Measurements from ENCODE around the gene ZDHHC8. TPM values are rescaled to one million over a fixed set of nuclear protein-coding genes. Genes with fewer than 3 reads are reported as not detected.

The ZDHHC8 gene
- total and polyA plus RNA-seq, 2 donors (not counting 3 experiments of a cell fraction or from before 2014, with no cell fraction given), result 49.8 to 131 TPM

DNA sequence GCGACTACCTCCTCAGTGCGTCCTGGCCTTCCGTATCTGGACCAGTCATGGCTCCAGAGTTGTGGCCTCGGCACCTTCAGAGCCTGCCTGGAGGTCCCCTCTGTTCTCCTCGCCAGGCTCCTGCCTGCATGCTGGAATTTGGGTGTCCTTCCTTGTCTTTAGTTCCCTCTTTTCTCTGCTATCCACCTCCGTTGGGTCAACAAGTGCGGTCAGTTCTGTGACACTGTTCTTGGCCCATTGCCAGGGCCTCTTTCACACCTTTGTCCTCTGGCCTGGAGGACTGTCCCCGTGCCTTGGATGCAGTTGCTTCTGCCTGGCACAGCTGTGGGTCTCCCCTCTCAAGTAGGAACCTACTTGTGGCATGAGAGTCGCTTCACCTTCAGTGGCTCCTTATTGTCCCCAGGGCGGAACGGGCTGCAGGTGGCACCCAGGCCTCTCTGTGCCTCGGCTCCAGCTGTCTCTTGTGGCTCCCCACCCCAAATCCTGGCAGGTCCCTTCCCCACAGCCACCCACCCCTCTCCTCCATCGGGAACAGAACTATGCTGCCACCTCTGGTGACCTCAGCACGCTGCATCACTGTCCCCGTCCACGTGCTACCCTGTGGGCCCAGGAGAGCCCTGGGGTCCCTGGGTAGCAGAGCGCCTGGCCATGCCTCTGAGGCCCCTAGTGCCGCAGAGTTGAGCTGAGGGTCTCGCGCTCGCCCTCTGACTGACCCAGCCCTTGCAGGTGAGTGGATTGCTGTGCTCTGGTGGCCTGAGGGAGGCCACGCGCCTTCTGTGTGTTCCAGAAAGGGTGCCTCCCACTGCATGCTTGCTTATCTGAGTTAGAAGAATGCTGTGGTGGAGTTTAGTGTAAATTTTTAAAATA, 46.8 kb upstream of the ZDHHC8 start:
- Histone ChIP-seq H3K9me3 (replicated peaks; ENCODE audit: control insufficient read depth, insufficient read depth, low read length) (no peaks in the 10 kb centered on the region), H4K20me1 (replicated peaks; ENCODE audit: control insufficient read depth, extremely low read depth, insufficient read depth, low read length) (peaks cover 2% of the 10 kb centered on the region), H3K4me1 (ENCODE audit: control insufficient read depth, extremely low read depth, insufficient read depth, low read length) (peaks cover 19% of the 10 kb centered on the region), H3K4me3 (replicated peaks in 1 of 3; ENCODE audit: insufficient read depth in 1 of 3, low read depth in 1 of 3, low read length in 3 of 3) (no peak overlapping the region), H3K9ac (replicated peaks; ENCODE audit: extremely low read depth, insufficient read depth, low read length) (no peak overlapping the region), H3K4me2 (ENCODE audit: insufficient read depth, low read length) (no peak overlapping the region), H3K36me3 (ENCODE audit: control insufficient read depth in 2 of 2, extremely low read depth in 1 of 2, insufficient read depth in 2 of 2, low read length in 2 of 2) (peaks cover 22 to 37% of the 10 kb centered on the region in 2 experiments), H3K27ac (ENCODE audit: insufficient read depth, low read depth, low read length) (no peak overlapping the region), H3K27me3 (ENCODE audit: control insufficient read depth in 2 of 2, insufficient read depth in 2 of 2, low read length in 2 of 2) (no peaks in the 10 kb centered on the region), H3K79me2 (ENCODE audit: control insufficient read depth, insufficient read depth, low read length) (peaks cover 83% of the 10 kb centered on the region), H3K9me1 (replicated peaks; ENCODE audit: control insufficient read depth, extremely low read depth, insufficient read depth, low read length) (no peaks in the 10 kb centered on the region), H2AFZ (ENCODE audit: low read depth, low read length) (no peak overlapping the region)
- DNase-seq (ENCODE audit: low read depth, low spot score) (no peak), FAIRE-seq (no peak)
- POLR2A ChIA-PET, result no interaction called here
- CTCF ChIA-PET, result no interaction called here
- dilution Hi-C loops (cut with MboI; ENCODE audit: extremely low pct_ligation_motif_present, low sequenced_read_pairs), result no loop called here
- intact Hi-C loops (cut with micrococcal nuclease), result no loop called here
- TF ChIP-seq, protein P1, sequence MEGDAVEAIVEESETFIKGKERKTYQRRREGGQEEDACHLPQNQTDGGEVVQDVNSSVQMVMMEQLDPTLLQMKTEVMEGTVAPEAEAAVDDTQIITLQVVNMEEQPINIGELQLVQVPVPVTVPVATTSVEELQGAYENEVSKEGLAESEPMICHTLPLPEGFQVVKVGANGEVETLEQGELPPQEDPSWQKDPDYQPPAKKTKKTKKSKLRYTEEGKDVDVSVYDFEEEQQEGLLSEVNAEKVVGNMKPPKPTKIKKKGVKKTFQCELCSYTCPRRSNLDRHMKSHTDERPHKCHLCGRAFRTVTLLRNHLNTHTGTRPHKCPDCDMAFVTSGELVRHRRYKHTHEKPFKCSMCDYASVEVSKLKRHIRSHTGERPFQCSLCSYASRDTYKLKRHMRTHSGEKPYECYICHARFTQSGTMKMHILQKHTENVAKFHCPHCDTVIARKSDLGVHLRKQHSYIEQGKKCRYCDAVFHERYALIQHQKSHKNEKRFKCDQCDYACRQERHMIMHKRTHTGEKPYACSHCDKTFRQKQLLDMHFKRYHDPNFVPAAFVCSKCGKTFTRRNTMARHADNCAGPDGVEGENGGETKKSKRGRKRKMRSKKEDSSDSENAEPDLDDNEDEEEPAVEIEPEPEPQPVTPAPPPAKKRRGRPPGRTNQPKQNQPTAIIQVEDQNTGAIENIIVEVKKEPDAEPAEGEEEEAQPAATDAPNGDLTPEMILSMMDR (IDR thresholded peaks at IDR 0.05; ENCODE audit: extremely low read depth in 1 of 2, insufficient read depth in 1 of 2, low read depth in 1 of 2, low read length in 2 of 2), result peak; percentile 26 to 47
- no peak for TF ChIP-seq GATA2 (IDR thresholded peaks at IDR 0.05; ENCODE audit: insufficient read depth, insufficient read length, low read depth, low read length)
- no peak for TF ChIP-seq MYC (IDR thresholded peaks at IDR 0.05; ENCODE audit: low read depth, low read length)
- TF ChIP-seq EZH2 (IDR thresholded peaks at IDR 0.05; ENCODE audit: borderline replicate concordance, low read depth, low read length, severe bottlenecking), result no peak
- no peak for TF ChIP-seq JUN (IDR thresholded peaks at IDR 0.05; ENCODE audit: borderline replicate concordance, insufficient read depth, insufficient read length, low read depth)
- TF ChIP-seq FOS (IDR thresholded peaks at IDR 0.05; ENCODE audit: borderline replicate concordance, insufficient read depth, low read length), result no peak
- TF ChIP-seq, protein P2, sequence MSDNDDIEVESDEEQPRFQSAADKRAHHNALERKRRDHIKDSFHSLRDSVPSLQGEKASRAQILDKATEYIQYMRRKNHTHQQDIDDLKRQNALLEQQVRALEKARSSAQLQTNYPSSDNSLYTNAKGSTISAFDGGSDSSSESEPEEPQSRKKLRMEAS (IDR thresholded peaks at IDR 0.05; ENCODE audit: insufficient read depth, insufficient read length), result peak; percentile 37
- no TSS peak for BruUV-seq (replicated peaks)
